B cell (primary cell): ENCODE results near the gene SMIM36. TPM values are rescaled to one million over a fixed set of nuclear protein-coding genes. Genes with fewer than 3 reads are reported as not detected.

Source experiments
- ATAC-seq: fragments of 200-7000 bp; cut with Tn5 transposase; one replicate; pipeline ENCODE4 v1.10.0; 2021; ENCODE audit warnings: low read depth, mild to moderate bottlenecking, moderate number of reproducible peaks, moderate library complexity
- CTCF ChIA-PET: fragments of 350-600 bp; sonication (Branson Sonifier 250); formaldehyde crosslinking; loops from one replicate; lab custom pipeline; 2021; ENCODE audit warnings: antibody characterized with exemption, inconsistent platforms; lab: Charles Lee
- POLR2A ChIA-PET: fragments of 350-600 bp; sonication (Branson Sonifier 250); formaldehyde crosslinking; loops from one replicate; lab custom pipeline; 2021; ENCODE audit warnings: antibody characterized with exemption; lab: Charles Lee
- DNase-seq: peaks from one replicate; pipeline ENCODE4 v3.0.0; 2013
- H2AFZ ChIP-seq: 2 replicates; pipeline ENCODE4 v1.6.1; 2012; ENCODE audit warnings: mild to moderate bottlenecking, low read depth, low read length; ENCODE audit not compliant: insufficient read depth, poor library complexity, severe bottlenecking
- H3K27ac ChIP-seq, 2 donors: 1 replicate in 1 of 2; 2 replicates in 1 of 2; pipeline ENCODE4 v1.5.1; 2012 to 2013; ENCODE audit warnings: low read length in 2 of 2, mild to moderate bottlenecking in 2 of 2, moderate library complexity in 1 of 2
- H3K27me3 ChIP-seq, 4 experiments: fragments of 200-600 bp in 1 of 4; sonication (generic) in 1 of 4; replicated peaks in 1 of 4; 1 replicate in 2 of 4; 2 replicates in 2 of 4; pipeline versions ENCODE4 v1.6.1 to v1.7.0; 2013 to 2016; ENCODE audit warnings: low read length in 3 of 4, mild to moderate bottlenecking in 2 of 4, mixed read lengths in 1 of 4, moderate library complexity in 1 of 4; ENCODE audit not compliant: insufficient read depth in 4 of 4, control insufficient read depth in 3 of 4; ENCODE audit errors: control extremely low read depth in 1 of 4
- H3K36me3 ChIP-seq, 2 experiments: replicated peaks in 1 of 2; 1 replicate in 1 of 2; 2 replicates in 1 of 2; pipeline versions ENCODE4 v1.6.1 to v1.7.1; 2013; ENCODE audit warnings: low read length in 1 of 2; ENCODE audit not compliant: insufficient read depth in 2 of 2, control insufficient read depth in 1 of 2; ENCODE audit errors: control extremely low read depth in 1 of 2, extremely low read depth in 1 of 2
- H3K4me1 ChIP-seq, 2 donors: fragments of 200-600 bp in 1 of 2; sonication (generic) in 1 of 2; 1 replicate in 1 of 2; 2 replicates in 1 of 2; pipeline versions ENCODE4 v1.5.1 to v1.6.1; 2013 to 2017; ENCODE audit warnings: low read length in 2 of 2; ENCODE audit not compliant: control insufficient read depth in 2 of 2, insufficient read depth in 2 of 2
- H3K4me2 ChIP-seq: replicated peaks from 2 replicates; pipeline ENCODE3; 2012; ENCODE audit warnings: mild to moderate bottlenecking, low read depth, low read length; ENCODE audit not compliant: poor library complexity, severe bottlenecking
- H3K4me3 ChIP-seq, 5 experiments: fragments of 200-600 bp in 1 of 5; sonication (generic) in 1 of 5; 1 replicate in 3 of 5; 2 replicates in 2 of 5; pipeline versions ENCODE4 v1.5.1 to v1.7.0; 2011 to 2016; ENCODE audit warnings: low read length in 4 of 5, mild to moderate bottlenecking in 4 of 5, low read depth in 2 of 5, control low read depth in 1 of 5, moderate library complexity in 1 of 5; ENCODE audit not compliant: insufficient read depth in 1 of 5; ENCODE audit errors: control extremely low read depth in 1 of 5, extremely low read depth in 1 of 5
- H3K79me2 ChIP-seq: fragments of 200-600 bp; sonication (generic); one replicate; pipeline ENCODE4 v1.6.0; 2016; ENCODE audit warnings: low read length; ENCODE audit not compliant: control insufficient read depth, insufficient read depth
- H3K9ac ChIP-seq: fragments of 200-600 bp; sonication (generic); 2 replicates; pipeline ENCODE4 v1.6.1; 2017; ENCODE audit warnings: mild to moderate bottlenecking, low read length, moderate library complexity
- H3K9me3 ChIP-seq, 3 donors: one replicate each; pipeline versions ENCODE4 v1.6.1 to v1.7.1; 2013; ENCODE audit warnings: low read length in 2 of 3; ENCODE audit not compliant: control insufficient read depth in 2 of 3, insufficient read depth in 1 of 3; ENCODE audit errors: control extremely low read depth in 1 of 3
- H4K20me1 ChIP-seq: 2 replicates; pipeline ENCODE4 v1.6.0; 2012; ENCODE audit warnings: mild to moderate bottlenecking, low read length; ENCODE audit not compliant: insufficient read depth, control insufficient read depth, poor library complexity, severe bottlenecking
- H3K27ac Mint-ChIP-seq: one replicate; pipeline ENCODE4 v1.8.0; 2021; ENCODE audit warnings: mixed read lengths
- H3K27me3 Mint-ChIP-seq: one replicate; pipeline ENCODE4 v1.8.0; 2021; ENCODE audit warnings: mixed read lengths
- H3K4me1 Mint-ChIP-seq: one replicate; pipeline ENCODE4 v1.8.0; 2021; ENCODE audit warnings: mixed read lengths
- H3K4me3 Mint-ChIP-seq: one replicate; pipeline ENCODE4 v1.8.0; 2021; ENCODE audit warnings: mixed read lengths
- H3K9me3 Mint-ChIP-seq: one replicate; pipeline ENCODE4 v1.8.0; 2022; ENCODE audit warnings: mixed read lengths; ENCODE audit not compliant: insufficient read depth
- CTCF ChIP-seq: fragments of 200-600 bp; IDR thresholded peaks from one replicate; pipeline ENCODE4 v1.8.0; 2022; ENCODE audit warnings: antibody characterized with exemption, mild to moderate bottlenecking
- EZH2 ChIP-seq: IDR thresholded peaks from 2 replicates; pipeline ENCODE4 v1.6.1; 2012; ENCODE audit warnings: borderline replicate concordance, low read depth, mild to moderate bottlenecking, moderate library complexity, low read length; ENCODE audit not compliant: insufficient read depth, poor library complexity, severe bottlenecking
- WGBS: methylation state at CpG from one replicate; pipeline ENCODE4 v1.1.5; 2013; ENCODE audit warnings: missing lambda C conversion rate; ENCODE audit not compliant: insufficient coverage; 5-methylcytosine and 5-hydroxymethylcytosine counted together
- intact Hi-C: fragments of 100-400 bp; cut with micrococcal nuclease; formaldehyde crosslinking; loops from one replicate; pipeline ENCODE4 v1.10.0; 2022
- polyA plus RNA-seq: library from polyadenylated mRNA; depleted of rRNA; stranded (reverse); fragments of >200 nt; gene quantifications from 2 replicates; pipeline ENCODE4 v1.2.3, GENCODE V29; 2012
- total RNA-seq, 2 donors: library from RNA; stranded (reverse); fragments of 120-200 nt in 1 of 2; gene quantifications; 1 replicate in 1 of 2; 2 replicates in 1 of 2; pipeline versions ENCODE4 v1.2.3 to v1.2.4, GENCODE V29; 2013 to 2022

The SMIM36 gene
- total and polyA plus RNA-seq, 2 donors (not counting 1 experiment from before 2014, with no cell fraction given) = not detected

DNA sequence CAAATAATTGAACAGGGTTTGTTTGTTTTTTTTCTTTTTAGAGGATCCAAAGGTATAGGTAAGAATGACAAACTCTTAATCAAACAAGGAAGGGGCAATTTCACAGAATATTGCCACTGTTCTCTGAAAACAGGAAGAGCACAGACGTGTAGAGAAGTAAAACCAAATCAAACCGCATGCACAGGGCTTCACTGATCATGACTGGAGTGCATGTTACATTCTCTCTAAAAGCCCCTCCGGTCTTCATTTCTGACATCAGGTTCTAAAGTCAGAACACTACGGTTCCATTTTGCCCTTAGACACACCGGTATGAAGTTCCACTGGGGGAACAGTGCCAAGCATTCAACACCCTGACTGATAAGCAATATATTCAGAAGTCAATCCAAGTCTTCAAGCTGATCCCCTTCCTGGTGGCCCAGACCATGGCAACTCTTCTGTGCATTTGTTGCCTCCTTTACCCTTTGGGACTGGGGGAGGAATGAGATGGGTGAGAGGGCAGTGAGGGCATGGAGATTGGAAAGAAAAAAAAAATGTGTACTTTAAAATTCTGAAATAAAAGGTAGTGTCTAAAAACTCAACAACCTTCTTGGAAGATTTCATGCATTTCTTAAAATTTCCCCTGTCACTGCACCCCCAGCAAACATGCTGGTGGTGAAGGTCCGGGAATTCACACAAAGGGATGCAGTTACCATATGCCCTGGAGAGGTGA is 91.0 kb downstream of the SMIM36 start:
- Mint-ChIP-seq H3K27me3 (no peaks in the 10 kb centered on the region), H3K27ac (peak overlapping the region; percentile 96), H3K4me1 (peaks cover 63% of the 10 kb centered on the region), H3K4me3 (peak overlapping the region; percentile 93), H3K9me3 (no peaks in the 10 kb centered on the region)
- TF ChIP-seq EZH2 (no peak), CTCF (no peak)
- Histone ChIP-seq H3K9ac (peak overlapping the region; percentile 98), H3K4me2 (peak overlapping the region; percentile 99), H3K36me3 (no peaks in the 10 kb centered on the region), H3K27me3 (no peaks in the 10 kb centered on the region), H3K79me2 (peaks cover 48% of the 10 kb centered on the region), H3K9me3 (no peaks in the 10 kb centered on the region), H3K4me1 (peaks cover 43 to 54% of the 10 kb centered on the region in 2 donors), H3K27ac (peak overlapping the region; percentile 93 to 95), H4K20me1 (no peaks in the 10 kb centered on the region), H3K4me3 (peak overlapping the region; percentile 68 to 97 (median 93)), H2AFZ (peak overlapping the region; percentile 71)
- ChIA-PET POLR2A (interaction anchor here (1.8 to 1.9 kb wide), 2 partner anchors 14 to 17 kb away, joined by 8 to 11 read pairs; no protein-coding TSS in a partner anchor), CTCF (interaction anchor here (0.7 to 3.7 kb wide), 5 partner anchors 9 to 63 kb away, joined by 3 to 16 read pairs (median 3); no protein-coding TSS in a partner anchor)
- ATAC-seq (peak; percentile 55), DNase-seq (peak; percentile 88)
- 0% methylated on average over 6 of the region's 6 CpGs for WGBS
- intact Hi-C loops = loop anchor here (1.0 to 5.0 kb wide), 5 partner anchors 11 to 331 kb away; partner anchors contain the start of genes HLF, PCTP and SMIM36
